Dedifferentiated amniotic fluid mesenchymal stem cell (primary cell): ENCODE results near the gene AKAP12.
"Not testable (repeated sequence)": the region's sequence is repeated elsewhere in the genome, so short reads cannot be mapped to it uniquely, and the experiment has no call there.

Experiments used
- DNase-seq: peaks from one replicate; pipeline ENCODE4 v3.0.0-alpha.2; 2016; ENCODE audit errors: extremely low spot score

Gene AKAP12

DNA sequence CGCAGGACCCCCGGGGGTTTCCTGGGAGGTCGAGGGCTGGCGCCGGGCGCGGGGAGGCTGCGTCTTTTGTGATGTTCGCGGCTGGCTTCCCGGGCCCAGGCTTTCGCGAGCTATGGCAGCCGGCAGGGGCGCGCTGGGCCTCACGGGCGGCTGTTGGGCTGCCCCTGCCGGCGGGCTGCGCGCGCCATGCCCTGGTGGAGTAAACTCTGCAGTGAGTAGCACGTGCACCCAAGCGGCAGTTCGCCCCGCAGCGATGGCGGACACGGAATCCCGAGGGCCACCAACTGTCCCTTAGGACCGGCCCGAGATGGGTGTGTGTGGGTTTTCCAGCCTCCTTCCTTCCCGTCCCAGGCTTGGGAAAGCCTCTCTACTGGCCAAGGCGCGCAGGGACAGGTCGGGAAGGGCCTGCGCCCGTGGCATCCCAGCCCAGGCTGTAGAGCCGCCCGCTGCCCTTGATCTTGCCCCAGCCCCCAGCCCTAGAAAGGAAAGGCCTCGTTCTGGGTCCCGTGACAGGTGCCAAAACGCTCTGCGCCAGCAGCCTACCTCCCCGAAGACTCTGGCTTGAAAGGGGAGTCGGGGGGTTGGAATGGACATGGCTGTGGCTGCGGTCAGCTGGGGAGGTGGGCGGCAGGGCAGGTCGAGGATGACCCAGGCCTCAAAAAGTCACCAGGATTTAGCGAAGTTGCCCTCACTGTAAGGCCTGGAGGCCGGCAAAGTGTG lies 101.9 kb downstream of the AKAP12 start:
- DNase-seq = no peak

DNA sequence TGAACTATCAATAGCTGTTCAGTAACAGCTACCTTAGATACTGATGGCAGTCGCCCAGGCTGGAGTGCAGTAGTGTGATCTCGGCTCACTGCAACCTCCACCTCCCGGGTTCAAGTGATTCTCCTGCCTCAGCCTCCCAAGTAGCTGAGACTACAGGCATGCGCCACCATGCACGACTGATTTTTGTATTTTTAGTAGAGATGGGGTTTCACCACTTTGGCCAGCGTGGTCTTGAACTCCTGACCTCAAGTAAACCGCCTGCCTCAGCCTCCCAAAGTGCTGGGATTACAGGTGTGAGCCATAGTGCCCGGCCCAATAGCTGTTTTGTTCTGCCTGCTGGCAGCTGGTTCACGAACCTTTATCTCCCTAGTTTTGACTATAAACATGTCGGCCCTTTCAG lies 103.0 kb downstream of the AKAP12 start:
- DNase-seq = not testable (repeated sequence)

DNA sequence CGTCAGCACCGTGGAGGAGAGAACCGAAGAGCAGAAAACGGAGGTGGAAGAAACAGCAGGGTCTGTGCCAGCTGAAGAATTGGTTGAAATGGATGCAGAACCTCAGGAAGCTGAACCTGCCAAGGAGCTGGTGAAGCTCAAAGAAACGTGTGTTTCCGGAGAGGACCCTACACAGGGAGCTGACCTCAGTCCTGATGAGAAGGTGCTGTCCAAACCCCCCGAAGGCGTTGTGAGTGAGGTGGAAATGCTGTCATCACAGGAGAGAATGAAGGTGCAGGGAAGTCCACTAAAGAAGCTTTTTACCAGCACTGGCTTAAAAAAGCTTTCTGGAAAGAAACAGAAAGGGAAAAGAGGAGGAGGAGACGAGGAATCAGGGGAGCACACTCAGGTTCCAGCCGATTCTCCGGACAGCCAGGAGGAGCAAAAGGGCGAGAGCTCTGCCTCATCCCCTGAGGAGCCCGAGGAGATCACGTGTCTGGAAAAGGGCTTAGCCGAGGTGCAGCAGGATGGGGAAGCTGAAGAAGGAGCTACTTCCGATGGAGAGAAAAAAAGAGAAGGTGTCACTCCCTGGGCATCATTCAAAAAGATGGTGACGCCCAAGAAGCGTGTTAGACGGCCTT lies 110.0 kb downstream of the AKAP12 start:
- DNase-seq = no peak

DNA sequence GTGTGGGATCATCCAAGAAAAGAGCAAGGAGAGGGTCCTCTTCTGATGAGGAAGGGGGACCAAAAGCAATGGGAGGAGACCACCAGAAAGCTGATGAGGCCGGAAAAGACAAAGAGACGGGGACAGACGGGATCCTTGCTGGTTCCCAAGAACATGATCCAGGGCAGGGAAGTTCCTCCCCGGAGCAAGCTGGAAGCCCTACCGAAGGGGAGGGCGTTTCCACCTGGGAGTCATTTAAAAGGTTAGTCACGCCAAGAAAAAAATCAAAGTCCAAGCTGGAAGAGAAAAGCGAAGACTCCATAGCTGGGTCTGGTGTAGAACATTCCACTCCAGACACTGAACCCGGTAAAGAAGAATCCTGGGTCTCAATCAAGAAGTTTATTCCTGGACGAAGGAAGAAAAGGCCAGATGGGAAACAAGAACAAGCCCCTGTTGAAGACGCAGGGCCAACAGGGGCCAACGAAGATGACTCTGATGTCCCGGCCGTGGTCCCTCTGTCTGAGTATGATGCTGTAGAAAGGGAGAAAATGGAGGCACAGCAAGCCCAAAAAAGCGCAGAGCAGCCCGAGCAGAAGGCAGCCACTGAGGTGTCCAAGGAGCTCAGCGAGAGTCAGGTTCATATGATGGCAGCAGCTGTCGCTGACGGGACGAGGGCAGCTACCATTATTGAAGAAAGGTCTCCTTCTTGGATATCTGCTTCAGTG lies 110.8 kb downstream of the AKAP12 start:
- no peak for DNase-seq

DNA sequence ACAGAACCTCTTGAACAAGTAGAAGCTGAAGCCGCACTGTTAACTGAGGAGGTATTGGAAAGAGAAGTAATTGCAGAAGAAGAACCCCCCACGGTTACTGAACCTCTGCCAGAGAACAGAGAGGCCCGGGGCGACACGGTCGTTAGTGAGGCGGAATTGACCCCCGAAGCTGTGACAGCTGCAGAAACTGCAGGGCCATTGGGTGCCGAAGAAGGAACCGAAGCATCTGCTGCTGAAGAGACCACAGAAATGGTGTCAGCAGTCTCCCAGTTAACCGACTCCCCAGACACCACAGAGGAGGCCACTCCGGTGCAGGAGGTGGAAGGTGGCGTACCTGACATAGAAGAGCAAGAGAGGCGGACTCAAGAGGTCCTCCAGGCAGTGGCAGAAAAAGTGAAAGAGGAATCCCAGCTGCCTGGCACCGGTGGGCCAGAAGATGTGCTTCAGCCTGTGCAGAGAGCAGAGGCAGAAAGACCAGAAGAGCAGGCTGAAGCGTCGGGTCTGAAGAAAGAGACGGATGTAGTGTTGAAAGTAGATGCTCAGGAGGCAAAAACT lies 111.5 kb downstream of the AKAP12 start:
- DNase-seq = no peak

DNA sequence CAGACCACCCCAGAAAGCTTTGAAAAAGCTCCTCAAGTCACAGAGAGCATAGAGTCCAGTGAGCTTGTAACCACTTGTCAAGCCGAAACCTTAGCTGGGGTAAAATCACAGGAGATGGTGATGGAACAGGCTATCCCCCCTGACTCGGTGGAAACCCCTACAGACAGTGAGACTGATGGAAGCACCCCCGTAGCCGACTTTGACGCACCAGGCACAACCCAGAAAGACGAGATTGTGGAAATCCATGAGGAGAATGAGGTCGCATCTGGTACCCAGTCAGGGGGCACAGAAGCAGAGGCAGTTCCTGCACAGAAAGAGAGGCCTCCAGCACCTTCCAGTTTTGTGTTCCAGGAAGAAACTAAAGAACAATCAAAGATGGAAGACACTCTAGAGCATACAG lies 112.0 kb downstream of the AKAP12 start:
- no peak for DNase-seq

DNA sequence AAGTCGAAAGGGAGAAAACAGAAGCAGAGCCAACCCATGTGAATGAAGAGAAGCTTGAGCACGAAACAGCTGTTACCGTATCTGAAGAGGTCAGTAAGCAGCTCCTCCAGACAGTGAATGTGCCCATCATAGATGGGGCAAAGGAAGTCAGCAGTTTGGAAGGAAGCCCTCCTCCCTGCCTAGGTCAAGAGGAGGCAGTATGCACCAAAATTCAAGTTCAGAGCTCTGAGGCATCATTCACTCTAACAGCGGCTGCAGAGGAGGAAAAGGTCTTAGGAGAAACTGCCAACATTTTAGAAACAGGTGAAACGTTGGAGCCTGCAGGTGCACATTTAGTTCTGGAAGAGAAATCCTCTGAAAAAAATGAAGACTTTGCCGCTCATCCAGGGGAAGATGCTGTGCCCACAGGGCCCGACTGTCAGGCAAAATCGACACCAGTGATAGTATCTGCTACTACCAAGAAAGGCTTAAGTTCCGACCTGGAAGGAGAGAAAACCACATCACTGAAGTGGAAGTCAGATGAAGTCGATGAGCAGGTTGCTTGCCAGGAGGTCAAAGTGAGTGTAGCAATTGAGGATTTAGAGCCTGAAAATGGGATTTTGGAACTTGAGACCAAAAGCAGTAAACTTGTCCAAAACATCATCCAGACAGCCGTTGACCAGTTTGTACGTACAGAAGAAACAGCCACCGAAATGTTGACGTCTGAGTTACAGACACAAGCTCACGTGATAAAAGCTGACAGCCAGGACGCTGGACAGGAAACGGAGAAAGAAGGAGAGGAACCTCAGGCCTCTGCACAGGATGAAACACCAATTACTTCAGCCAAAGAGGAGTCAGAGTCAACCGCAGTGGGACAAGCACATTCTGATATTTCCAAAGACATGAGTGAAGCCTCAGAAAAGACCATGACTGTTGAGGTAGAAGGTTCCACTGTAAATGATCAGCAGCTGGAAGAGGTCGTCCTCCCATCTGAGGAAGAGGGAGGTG lies 112.9 kb downstream of the AKAP12 start:
- DNase-seq = no peak

DNA sequence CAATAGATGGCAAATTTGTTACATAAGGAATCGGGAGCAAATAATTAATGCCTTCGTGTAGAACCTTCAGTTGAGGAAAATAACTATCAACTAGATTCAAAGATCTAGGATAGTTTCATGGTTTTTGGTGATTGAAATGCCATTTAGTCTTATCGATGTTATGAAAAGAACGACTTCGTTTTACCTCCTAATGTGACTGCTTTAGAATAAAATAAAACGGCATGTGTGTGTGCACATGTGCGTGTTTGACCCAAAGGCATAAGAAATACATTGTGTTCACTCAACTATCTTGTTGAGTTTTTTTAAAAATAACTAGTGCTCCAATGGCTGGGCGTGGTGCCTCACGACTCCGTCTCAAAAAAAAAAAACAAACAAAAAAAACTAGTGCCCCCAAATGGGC lies 114.0 kb downstream of the AKAP12 start:
- no peak for DNase-seq

DNA sequence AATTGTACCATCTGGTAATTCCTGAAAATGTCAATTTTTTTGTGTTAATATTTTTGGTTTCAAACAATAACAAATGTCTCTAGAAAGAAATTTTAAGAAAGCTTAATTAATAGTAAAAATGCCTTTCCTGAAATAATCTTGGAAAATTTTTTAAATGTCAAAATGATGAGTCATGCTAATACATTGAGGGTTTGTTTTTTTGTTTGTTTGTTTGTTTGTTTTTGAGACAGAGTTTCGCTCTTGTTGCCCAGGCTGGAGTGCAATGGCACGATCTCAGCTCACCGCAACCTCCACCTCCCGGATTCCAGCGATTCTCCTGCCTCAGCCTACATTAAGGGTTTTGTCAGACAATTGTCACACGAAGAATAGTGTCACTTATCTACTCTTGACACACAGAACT lies 117.2 kb downstream of the AKAP12 start:
- not testable (repeated sequence) for DNase-seq

DNA sequence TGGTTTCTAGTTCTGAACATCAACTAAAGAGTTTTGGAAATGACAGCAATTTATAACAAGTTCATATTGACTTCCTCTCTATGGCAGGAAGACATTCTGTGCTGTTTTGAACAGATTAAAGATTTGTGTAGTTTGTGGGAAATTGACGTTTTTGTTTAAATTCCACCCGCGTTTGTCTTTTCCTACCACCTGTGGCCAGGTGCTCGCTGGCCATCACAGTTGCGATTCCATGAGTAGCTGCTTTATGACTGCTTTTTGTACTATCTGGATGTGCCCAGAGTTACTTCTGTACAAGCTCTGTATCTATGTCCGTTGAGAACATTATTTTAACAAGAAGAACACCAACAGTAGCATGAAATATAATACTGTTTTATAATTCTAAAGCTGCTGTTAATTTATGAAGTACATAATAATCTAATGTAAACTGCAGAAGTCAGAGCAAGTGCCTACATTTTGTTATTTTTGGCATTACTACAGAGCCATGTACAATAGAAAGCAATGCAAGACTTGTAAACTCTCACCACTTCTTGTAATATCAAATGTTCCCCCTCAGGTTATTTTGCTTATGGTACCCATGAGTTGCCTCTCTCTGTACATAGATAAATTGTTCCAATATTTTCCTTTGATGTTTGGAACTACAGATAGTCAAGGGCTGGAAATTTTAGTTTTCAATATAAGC lies 118.1 kb downstream of the AKAP12 start:
- DNase-seq = no peak

DNA sequence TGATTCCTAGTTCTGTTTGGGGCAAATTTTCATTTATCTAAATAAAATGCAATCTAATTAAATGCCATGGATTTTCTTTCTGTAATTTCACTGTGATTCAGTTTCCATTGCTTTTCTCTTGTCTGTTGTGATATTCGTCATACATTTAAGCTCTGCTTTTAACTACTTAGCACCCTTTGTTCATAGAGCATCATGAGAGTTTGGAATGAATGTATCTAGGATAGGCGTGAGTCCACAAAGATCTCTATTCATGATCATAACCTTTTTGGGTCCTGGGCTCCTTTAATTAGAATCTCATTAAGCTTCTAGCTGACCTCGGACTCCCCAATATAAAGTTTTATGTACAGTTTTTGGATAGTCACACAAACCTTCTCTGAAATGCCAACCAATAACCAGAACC lies 118.7 kb downstream of the AKAP12 start:
- DNase-seq = no peak

DNA sequence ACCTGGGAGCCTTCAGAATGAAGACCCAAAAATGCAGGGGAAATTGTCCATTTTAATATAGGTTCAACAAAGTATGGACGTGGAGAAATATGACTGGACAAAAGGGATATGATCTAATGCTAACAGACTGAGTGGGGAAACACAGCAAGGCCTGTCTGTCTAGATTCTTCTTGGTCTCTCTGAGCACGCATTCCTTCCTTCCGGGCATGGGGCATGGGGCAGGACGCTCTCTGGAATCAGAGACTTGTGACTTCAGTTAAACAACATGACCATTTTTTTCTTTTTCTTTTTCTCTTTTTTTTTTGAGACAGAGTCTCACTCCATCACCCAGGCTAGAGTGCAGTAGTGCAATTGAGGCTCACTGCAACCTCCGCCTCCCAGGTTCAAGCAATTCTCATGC lies 119.7 kb downstream of the AKAP12 start:
- no peak for DNase-seq

DNA sequence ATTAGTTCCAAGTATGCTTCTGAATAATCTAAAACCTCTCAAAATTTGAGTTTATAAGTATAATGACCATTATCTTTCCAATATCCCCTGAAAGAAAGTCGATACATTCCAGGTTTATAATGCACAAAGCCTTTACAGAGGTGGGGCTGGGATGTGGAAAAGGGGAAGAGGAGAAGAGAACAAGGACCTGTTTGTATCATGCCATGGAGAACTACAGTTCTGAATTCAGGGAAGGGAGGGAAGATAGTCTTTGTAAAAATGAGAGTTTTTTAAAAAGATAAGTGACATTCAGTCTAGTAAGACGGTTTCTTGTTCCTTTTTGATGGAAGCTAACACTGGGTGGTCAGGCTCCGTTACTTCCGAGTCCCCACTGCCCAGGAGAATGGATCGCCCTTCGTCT lies 125.5 kb downstream of the AKAP12 start:
- no peak for DNase-seq

DNA sequence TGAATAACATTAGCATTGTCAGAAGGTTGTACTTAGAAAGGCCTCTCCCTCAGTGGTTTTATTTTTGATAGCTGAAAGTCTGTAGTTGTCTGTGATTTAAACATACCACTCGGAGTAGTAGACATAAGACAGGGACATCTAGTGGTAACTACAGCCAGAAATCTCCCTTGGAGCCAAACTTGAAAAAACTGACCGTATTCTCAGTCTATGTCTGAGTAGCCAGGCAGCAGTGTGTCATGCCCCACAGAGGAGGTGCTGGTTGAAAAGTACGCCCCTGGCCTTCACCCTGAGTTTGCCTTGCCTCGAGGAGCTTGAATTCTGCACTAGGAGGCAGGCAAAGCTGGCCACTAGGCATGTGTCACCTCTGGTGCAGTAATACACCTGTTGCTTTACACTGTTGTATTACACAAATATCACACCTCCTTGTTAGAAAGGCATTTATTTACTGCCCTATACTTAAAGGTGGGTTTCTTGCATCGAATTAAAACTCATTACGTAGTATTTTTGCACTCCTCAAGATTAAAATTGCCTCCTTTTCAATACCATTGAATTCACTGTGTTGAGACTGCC lies 130.8 kb downstream of the AKAP12 start:
- DNase-seq = peak; percentile 35

DNA sequence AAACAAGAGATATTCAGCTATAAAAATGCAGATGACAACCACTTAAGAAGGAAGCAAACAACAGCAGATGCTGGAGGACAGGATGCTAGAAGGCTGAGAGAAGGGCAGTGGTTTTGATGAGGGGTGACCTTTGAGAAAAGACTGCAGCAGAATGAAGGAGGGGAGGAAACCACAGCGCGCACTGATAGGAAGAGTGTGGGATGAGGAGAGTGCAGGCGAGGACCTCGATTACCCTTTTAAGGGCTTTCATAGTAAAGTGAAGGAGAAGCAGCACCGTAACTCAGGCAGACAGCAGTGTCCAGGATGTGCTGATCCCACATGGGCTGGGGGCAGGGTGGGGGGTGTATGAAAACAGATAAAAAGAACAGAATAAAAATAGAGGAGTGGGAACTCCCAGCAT lies 132.4 kb downstream of the AKAP12 start:
- DNase-seq = no peak

DNA sequence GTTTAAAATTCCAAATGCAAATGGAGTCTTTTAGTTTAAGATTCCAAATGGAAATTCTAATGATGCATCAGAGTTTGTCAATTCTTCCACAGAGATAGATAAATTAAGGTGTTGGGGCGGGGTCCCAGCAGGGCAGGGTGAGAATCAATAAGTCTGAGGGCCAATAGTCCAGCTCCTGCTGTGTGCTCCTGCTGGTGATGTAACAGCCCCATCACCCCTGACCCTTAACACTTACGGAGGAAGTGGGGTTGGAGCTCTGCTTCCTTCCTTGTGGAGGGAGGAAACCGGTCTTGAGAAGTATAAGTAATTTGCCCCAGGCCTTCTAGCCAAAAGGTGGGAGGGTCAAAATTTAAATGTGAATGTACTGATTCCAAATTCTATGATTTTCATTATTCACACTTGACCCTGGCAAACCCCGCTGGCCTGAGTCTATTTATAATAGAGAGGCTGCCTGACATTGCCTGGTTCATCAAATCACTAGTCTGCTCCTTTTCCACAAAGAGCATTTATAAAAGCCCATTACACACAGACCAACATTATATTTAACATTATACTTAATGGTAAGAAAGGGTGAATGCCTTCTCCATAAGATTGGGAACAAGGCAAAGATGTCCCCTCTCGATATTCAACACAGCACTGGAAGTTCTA lies 134.4 kb downstream of the AKAP12 start:
- DNase-seq = no peak

DNA sequence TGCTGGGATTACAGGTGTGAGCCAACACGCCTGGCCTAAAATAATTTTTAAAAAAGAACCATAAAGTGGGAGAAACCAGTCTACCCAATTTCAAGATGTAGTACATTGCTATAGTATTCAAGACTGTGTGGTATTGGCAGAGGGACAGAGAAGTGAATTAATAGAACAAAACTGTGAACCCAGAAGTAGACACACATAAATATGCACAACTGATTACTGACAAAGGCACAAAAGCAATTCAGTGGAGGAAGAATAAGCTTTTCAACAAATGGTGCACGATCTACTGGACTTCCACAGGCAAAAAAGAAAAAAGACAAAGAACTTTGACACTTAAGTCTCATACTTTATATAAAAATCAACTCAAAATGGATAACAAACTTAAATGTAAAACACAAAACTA lies 136.1 kb downstream of the AKAP12 start:
- no peak for DNase-seq

DNA sequence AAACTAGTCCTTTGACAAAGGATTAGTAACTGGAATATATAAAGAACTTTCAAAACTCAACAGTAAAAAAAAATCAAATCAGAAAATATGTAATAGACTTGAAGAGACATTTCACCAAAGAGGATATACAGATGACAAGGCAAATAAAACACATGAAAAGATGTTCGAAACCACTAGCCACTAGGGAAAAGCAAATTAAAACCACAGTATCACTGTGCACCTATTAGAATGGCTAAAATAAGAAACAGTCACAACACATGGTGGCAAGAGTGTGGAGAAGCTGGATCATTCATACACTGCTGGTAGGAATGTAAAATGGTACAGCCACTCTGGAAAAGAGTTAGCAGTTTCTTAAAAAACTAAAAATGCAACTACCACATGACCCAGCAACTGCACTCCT lies 136.7 kb downstream of the AKAP12 start:
- DNase-seq = no peak

DNA sequence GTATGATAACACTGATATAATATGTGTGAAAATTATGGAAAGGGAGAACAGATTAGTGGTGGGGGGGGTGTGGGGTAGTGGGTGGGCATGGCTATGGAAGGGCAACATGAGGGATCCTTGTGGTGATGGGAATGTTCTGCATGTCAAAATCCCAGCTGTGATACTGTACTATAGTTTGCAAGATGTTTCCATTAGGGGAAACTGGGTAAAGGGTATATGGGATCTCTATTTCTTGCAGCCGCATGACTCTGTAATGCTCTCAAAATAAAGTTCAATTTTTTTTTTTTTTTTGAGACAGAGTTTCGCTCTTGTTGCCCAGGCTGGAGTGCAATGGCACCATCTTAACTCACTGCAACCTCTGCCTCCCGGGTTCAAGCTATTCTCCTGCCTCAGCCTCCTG lies 137.3 kb downstream of the AKAP12 start:
- DNase-seq = no peak
